Measurements from ENCODE around the gene KCTD16.

DNA sequence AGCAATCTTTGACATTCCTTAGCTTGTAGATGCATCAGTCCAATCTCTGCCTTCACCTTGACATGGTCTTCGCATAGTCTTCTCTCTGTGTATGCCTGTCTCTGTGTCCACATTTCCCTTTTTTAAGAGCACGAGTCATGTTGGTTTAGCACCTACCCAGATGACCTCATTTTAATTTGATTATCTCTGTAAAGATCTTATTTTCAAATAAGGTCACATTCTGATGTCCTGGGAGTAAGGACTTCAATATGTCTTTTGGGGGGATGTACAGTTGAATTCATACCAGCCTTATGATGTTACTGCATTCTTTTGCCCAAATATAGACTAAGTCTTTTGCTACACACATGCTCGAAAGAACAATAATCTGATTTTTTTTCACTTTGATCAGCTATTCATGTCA lies 6.9 kb downstream of the KCTD16 start:
- TF ChIP-seq ESRRG (CRISPR knock-in tag; IDR thresholded peaks at IDR 0.05): no peak
- TF ChIP-seq ARNTL (CRISPR knock-in tag; IDR thresholded peaks at IDR 0.05; ENCODE audit: borderline replicate concordance, low read depth): no peak
- TF ChIP-seq, protein P1, sequence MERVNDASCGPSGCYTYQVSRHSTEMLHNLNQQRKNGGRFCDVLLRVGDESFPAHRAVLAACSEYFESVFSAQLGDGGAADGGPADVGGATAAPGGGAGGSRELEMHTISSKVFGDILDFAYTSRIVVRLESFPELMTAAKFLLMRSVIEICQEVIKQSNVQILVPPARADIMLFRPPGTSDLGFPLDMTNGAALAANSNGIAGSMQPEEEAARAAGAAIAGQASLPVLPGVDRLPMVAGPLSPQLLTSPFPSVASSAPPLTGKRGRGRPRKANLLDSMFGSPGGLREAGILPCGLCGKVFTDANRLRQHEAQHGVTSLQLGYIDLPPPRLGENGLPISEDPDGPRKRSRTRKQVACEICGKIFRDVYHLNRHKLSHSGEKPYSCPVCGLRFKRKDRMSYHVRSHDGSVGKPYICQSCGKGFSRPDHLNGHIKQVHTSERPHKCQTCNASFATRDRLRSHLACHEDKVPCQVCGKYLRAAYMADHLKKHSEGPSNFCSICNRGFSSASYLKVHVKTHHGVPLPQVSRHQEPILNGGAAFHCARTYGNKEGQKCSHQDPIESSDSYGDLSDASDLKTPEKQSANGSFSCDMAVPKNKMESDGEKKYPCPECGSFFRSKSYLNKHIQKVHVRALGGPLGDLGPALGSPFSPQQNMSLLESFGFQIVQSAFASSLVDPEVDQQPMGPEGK (CRISPR knock-in tag; IDR thresholded peaks at IDR 0.05; ENCODE audit: borderline replicate concordance): no peak
- no peak for TF ChIP-seq ZNF565 (CRISPR knock-in tag; conservative IDR thresholded peaks at IDR 0.05; ENCODE audit: low read depth)
- no peak for TF ChIP-seq OSR1 (CRISPR knock-in tag; IDR thresholded peaks at IDR 0.05)
- no peak for TF ChIP-seq BACH2 (CRISPR knock-in tag; IDR thresholded peaks at IDR 0.05; ENCODE audit: borderline replicate concordance)
- no peak for TF ChIP-seq RARB (CRISPR knock-in tag; IDR thresholded peaks at IDR 0.05)
- TF ChIP-seq ZFP30 (CRISPR knock-in tag; IDR thresholded peaks at IDR 0.05): no peak
- no peak for TF ChIP-seq GLIS3 (CRISPR knock-in tag; IDR thresholded peaks at IDR 0.05)
- TF ChIP-seq TCF4 (CRISPR knock-in tag; IDR thresholded peaks at IDR 0.05; ENCODE audit: borderline replicate concordance): no peak
- TF ChIP-seq, protein P2, sequence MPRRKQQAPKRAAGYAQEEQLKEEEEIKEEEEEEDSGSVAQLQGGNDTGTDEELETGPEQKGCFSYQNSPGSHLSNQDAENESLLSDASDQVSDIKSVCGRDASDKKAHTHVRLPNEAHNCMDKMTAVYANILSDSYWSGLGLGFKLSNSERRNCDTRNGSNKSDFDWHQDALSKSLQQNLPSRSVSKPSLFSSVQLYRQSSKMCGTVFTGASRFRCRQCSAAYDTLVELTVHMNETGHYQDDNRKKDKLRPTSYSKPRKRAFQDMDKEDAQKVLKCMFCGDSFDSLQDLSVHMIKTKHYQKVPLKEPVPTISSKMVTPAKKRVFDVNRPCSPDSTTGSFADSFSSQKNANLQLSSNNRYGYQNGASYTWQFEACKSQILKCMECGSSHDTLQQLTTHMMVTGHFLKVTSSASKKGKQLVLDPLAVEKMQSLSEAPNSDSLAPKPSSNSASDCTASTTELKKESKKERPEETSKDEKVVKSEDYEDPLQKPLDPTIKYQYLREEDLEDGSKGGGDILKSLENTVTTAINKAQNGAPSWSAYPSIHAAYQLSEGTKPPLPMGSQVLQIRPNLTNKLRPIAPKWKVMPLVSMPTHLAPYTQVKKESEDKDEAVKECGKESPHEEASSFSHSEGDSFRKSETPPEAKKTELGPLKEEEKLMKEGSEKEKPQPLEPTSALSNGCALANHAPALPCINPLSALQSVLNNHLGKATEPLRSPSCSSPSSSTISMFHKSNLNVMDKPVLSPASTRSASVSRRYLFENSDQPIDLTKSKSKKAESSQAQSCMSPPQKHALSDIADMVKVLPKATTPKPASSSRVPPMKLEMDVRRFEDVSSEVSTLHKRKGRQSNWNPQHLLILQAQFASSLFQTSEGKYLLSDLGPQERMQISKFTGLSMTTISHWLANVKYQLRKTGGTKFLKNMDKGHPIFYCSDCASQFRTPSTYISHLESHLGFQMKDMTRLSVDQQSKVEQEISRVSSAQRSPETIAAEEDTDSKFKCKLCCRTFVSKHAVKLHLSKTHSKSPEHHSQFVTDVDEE (CRISPR knock-in tag; IDR thresholded peaks at IDR 0.05): no peak
- no peak for TF ChIP-seq ZNF70 (CRISPR knock-in tag; IDR thresholded peaks at IDR 0.05)
- no peak for TF ChIP-seq ZNF8 (CRISPR knock-in tag; IDR thresholded peaks at IDR 0.05)
- no peak for TF ChIP-seq ZFP3 (CRISPR knock-in tag; IDR thresholded peaks at IDR 0.05)
